HCT116 (cell line): Measurements from ENCODE around the gene OR52E8. TPM values are rescaled to one million over a fixed set of nuclear protein-coding genes. Genes with fewer than 3 reads are reported as not detected.

Experiments used
- ATAC-seq: fragments of 200-7000 bp; cut with Tn5 transposase; 2 replicates; pipeline ENCODE4 v1.9.1; 2020; ENCODE audit warnings: mild to moderate bottlenecking, moderate library complexity
- Bru-seq: library from RNA; stranded (reverse); fragments of 400-500 nt; gene quantifications from one replicate; lab custom pipeline; 2021; lab: Mats Ljungman, UMichigan
- BruChase-seq, 2 experiments: library from RNA; stranded (reverse); fragments of 400-500 nt; gene quantifications; one replicate each; lab custom pipeline; 2021; lab: Mats Ljungman, UMichigan
- BruUV-seq: library from RNA; stranded (reverse); fragments of 400-500 nt; replicated peaks from 2 replicates; lab custom pipeline; 2021; lab: Mats Ljungman, UMichigan
- CTCF ChIA-PET: fragments of 300-600 bp; sonication (Branson Sonifier 250); formaldehyde crosslinking; loops from one replicate; lab custom pipeline; 2021; ENCODE audit warnings: antibody characterized with exemption; lab: Charles Lee
- POLR2A ChIA-PET: fragments of 300-600, 350-600 bp; sonication (Branson Sonifier 250); formaldehyde crosslinking; loops from one replicate; lab custom pipeline; 2021; ENCODE audit warnings: antibody characterized with exemption; lab: Charles Lee
- RAD21 ChIA-PET, 2 experiments: fragments of 300-600 bp; sonication (Branson Sonifier 250); formaldehyde crosslinking; loops; one replicate each; lab custom pipeline; 2023; ENCODE audit warnings: low total read pairs in 2 of 2; ENCODE audit not compliant: uncharacterized antibody in 2 of 2, unreplicated experiment in 2 of 2, low non-redundant PET in 1 of 2; lab: Charles Lee
- DNase-seq: peaks from one replicate; pipeline ENCODE4 v3.0.0-alpha.2; 2010; ENCODE audit warnings: low read depth, low spot score
- H2AFZ ChIP-seq: fragments of 200-600 bp; shearing (Covaris generic), sonication (generic); 2 replicates; pipeline ENCODE4 v1.6.1; 2017; ENCODE audit warnings: low read depth, mixed run types, mixed read lengths, antibody characterized with exemption, low read length; ENCODE audit not compliant: poor library complexity, severe bottlenecking
- H3K27ac ChIP-seq: 2 replicates; pipeline ENCODE4 v1.5.1; 2012; ENCODE audit warnings: low read depth, low read length
- H3K27me3 ChIP-seq: fragments of 200-600 bp; sonication (generic); 2 replicates; pipeline ENCODE4 v1.6.1; 2016; ENCODE audit warnings: mixed run types, low read length, mixed read lengths; ENCODE audit not compliant: insufficient read depth
- H3K36me3 ChIP-seq, 2 experiments: fragments of 200-500 bp in 1 of 2; fragments of 200-600 bp in 1 of 2; sonication (Bioruptor generic) in 1 of 2; sonication (generic) in 1 of 2; 2 replicates each; pipeline versions ENCODE4 v1.5.1 to v1.6.1; 2014 to 2016; ENCODE audit warnings: low read length in 2 of 2, inconsistent platforms in 1 of 2, mixed read lengths in 1 of 2, mixed run types in 1 of 2; ENCODE audit not compliant: insufficient read depth in 2 of 2, control insufficient read depth in 1 of 2
- H3K4me1 ChIP-seq, 2 experiments: fragments of 200-600 bp in 1 of 2; sonication (generic) in 1 of 2; 2 replicates each; pipeline versions ENCODE4 v1.5.1 to v1.6.1; 2012 to 2017; ENCODE audit warnings: low read length in 2 of 2, inconsistent platforms in 1 of 2, mild to moderate bottlenecking in 1 of 2, mixed read lengths in 1 of 2, mixed run types in 1 of 2, moderate library complexity in 1 of 2; ENCODE audit not compliant: insufficient read depth in 2 of 2, control insufficient read depth in 1 of 2
- H3K4me2 ChIP-seq: fragments of 200-600 bp; sonication (generic); 2 replicates; pipeline ENCODE4 v1.6.1; 2017; ENCODE audit warnings: mixed run types, low read length, mixed read lengths
- H3K4me3 ChIP-seq, 2 experiments: fragments of 200-600 bp in 1 of 2; sonication (generic) in 1 of 2; replicated peaks in 1 of 2; 2 replicates each; pipeline ENCODE4 v1.5.1; 2011 to 2016; ENCODE audit warnings: low read length in 2 of 2, control low read depth in 1 of 2, low read depth in 1 of 2, mild to moderate bottlenecking in 1 of 2, mixed read lengths in 1 of 2, mixed run types in 1 of 2
- H3K79me2 ChIP-seq: fragments of 200-600 bp; sonication (generic); 2 replicates; pipeline ENCODE4 v1.6.1; 2017; ENCODE audit warnings: mild to moderate bottlenecking, mixed run types, low read length, moderate library complexity, mixed read lengths; ENCODE audit not compliant: insufficient read depth
- H3K9ac ChIP-seq: fragments of 200-600 bp; sonication (generic); 2 replicates; pipeline ENCODE4 v1.6.1; 2016; ENCODE audit warnings: low read length, mixed read lengths
- H3K9me2 ChIP-seq: fragments of 200-600 bp; sonication (generic), shearing (Covaris generic); 2 replicates; pipeline ENCODE4 v1.6.1; 2017; ENCODE audit warnings: mixed run types, mild to moderate bottlenecking, moderate library complexity; ENCODE audit not compliant: insufficient read depth
- H3K9me3 ChIP-seq, 2 experiments: fragments of 200-500 bp in 1 of 2; fragments of 200-600 bp in 1 of 2; sonication (Bioruptor generic) in 1 of 2; sonication (generic) in 1 of 2; 2 replicates each; pipeline ENCODE4 v1.6.1; 2014 to 2017; ENCODE audit warnings: low read length in 2 of 2, mixed read lengths in 2 of 2, inconsistent platforms in 1 of 2, low read depth in 1 of 2, mild to moderate bottlenecking in 1 of 2, mixed run types in 1 of 2, moderate library complexity in 1 of 2; ENCODE audit not compliant: control insufficient read depth in 1 of 2, insufficient read depth in 1 of 2
- H4K20me1 ChIP-seq: fragments of 200-600 bp; sonication (generic), shearing (Covaris generic); 2 replicates; pipeline ENCODE4 v1.6.1; 2017; ENCODE audit warnings: mixed run types, mild to moderate bottlenecking, moderate library complexity; ENCODE audit not compliant: insufficient read depth
- CEBPB ChIP-seq: IDR thresholded peaks from 2 replicates; pipeline ENCODE4 v1.6.1; 2012; ENCODE audit warnings: low read depth
- ELF1 ChIP-seq: IDR thresholded peaks from 2 replicates; pipeline ENCODE4 v1.6.1; 2012; ENCODE audit warnings: low read depth, borderline replicate concordance
- EZH2 ChIP-seq: fragments of 200-600 bp; sonication (generic); IDR thresholded peaks from 2 replicates; pipeline ENCODE4 v1.6.1; 2017; ENCODE audit warnings: antibody characterized with exemption, mixed run types
- EZH2phosphoT487 ChIP-seq: fragments of 200-600 bp; IDR thresholded peaks from 2 replicates; pipeline ENCODE4 v1.6.1; 2018; ENCODE audit warnings: antibody characterized with exemption, borderline replicate concordance
- FOSL1 ChIP-seq: IDR thresholded peaks from 2 replicates; pipeline ENCODE4 v1.6.1; 2012; ENCODE audit warnings: low read depth
- POLR2A ChIP-seq: IDR thresholded peaks from 2 replicates; pipeline ENCODE4 v1.7.0; 2011; ENCODE audit warnings: borderline replicate concordance; ENCODE audit not compliant: insufficient read depth, insufficient read length; ENCODE audit errors: extremely low read depth
- POLR2AphosphoS5 ChIP-seq: IDR thresholded peaks from 2 replicates; pipeline ENCODE4 v1.6.1; 2011; ENCODE audit warnings: mild to moderate bottlenecking, low read depth, low read length, moderate library complexity
- SIN3A ChIP-seq: IDR thresholded peaks from 2 replicates; pipeline ENCODE4 v1.6.1; 2012; ENCODE audit warnings: low read depth
- SP1 ChIP-seq: IDR thresholded peaks from 2 replicates; pipeline ENCODE4 v1.6.1; 2012; ENCODE audit warnings: low read depth
- SRF ChIP-seq: IDR thresholded peaks from 2 replicates; pipeline ENCODE4 v1.6.1; 2012; ENCODE audit warnings: low read depth
- ZFX ChIP-seq: fragments of 450-650 bp; IDR thresholded peaks from 2 replicates; pipeline ENCODE4 v1.6.1; 2017
- intact Hi-C: fragments of 100-400 bp; cut with micrococcal nuclease; formaldehyde crosslinking; loops from 2 replicates; pipeline ENCODE4 v1.10.0; 2022
- long read RNA-seq: library from polyadenylated mRNA; unstranded; transcript quantifications from one replicate; pipeline ENCODE4 v2.0.0, GENCODE V29; 2021; ENCODE audit not compliant: unreplicated experiment
- polyA plus RNA-seq: library from polyadenylated mRNA; unstranded; fragments of >200 nt; gene quantifications from 2 replicates; pipeline ENCODE4 v1.2.1, GENCODE V29; 2012; ENCODE audit warnings: missing spikeins
- total RNA-seq: library from RNA; stranded (reverse); gene quantifications from one replicate; pipeline ENCODE4 v1.2.1, GENCODE V29; 2021; ENCODE audit not compliant: unreplicated experiment
- TF ChIP-seq, protein P1 (sequence below): IDR thresholded peaks from 2 replicates; pipeline ENCODE4 v1.6.1; 2012; ENCODE audit warnings: low read depth
- TF ChIP-seq, protein P2 (sequence below): IDR thresholded peaks from 2 replicates; pipeline ENCODE4 v1.6.1; 2012
- TF ChIP-seq, protein P3 (sequence below), 3 experiments: fragments of 200-600 bp in 1 of 3; sonication (generic) in 1 of 3; IDR thresholded peaks in 2 of 3; conservative IDR thresholded peaks in 1 of 3; 2 replicates each; pipeline ENCODE4 v1.5.1; 2012 to 2017; ENCODE audit warnings: low read depth in 2 of 3, low read length in 2 of 3, antibody characterized with exemption in 1 of 3, borderline replicate concordance in 1 of 3, control low read depth in 1 of 3, mild to moderate bottlenecking in 1 of 3, mixed read lengths in 1 of 3, mixed run types in 1 of 3, moderate library complexity in 1 of 3; ENCODE audit not compliant: insufficient read depth in 1 of 3
- TF ChIP-seq, protein P4 (sequence below): IDR thresholded peaks from 2 replicates; pipeline ENCODE4 v1.6.1; 2012
- TF ChIP-seq, protein P5 (sequence below): IDR thresholded peaks from 2 replicates; pipeline ENCODE4 v1.6.1; 2011; ENCODE audit warnings: mild to moderate bottlenecking, low read length, moderate library complexity; ENCODE audit not compliant: insufficient replicate concordance; ENCODE audit errors: extremely low read depth

OR52E8 gene
- total RNA-seq = not detected
- polyA plus RNA-seq = not detected in 2 replicates
- not detected for Bru-seq, nascent RNA
- not detected for BruChase-seq, experiment 1, labeled RNA remaining after a 6-hour chase
- not detected for BruChase-seq, experiment 2, labeled RNA remaining after a 2-hour chase
- long read RNA-seq = 0 reads

DNA sequence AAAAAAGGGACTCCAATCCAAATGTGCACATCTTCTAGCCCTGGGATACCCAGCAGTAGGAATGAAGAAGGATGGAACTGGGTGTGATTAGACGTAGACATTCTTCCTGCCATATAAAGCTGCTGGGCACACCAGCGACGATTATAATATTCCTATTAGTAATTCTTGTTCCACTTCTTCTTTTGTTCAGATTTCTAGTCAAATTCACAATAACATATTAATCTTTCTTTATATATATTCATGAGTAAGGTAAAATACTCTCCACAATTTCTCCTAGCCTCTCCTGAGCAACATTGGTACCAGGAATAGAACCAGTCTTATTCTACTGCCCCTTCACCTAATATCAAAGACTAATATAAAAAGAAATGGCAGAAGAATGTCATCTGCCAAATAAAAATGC lies at the start of gene OR52E8:
OR52E8 (minus strand) TSS at position 101 of the 400 bp plus-strand sequence; CDS start at position 101, 0 bp downstream.
- Histone ChIP-seq H3K9ac (no peak within 1 kb of the TSS), H3K79me2 (no peaks in the 10 kb centered on the region), H3K4me3 (no peak within 1 kb of the TSS), H2AFZ (no peak within 1 kb of the TSS), H3K9me3 (no peaks in the 10 kb centered on the region), H4K20me1 (no peaks in the 10 kb centered on the region), H3K9me2 (no peaks in the 10 kb centered on the region), H3K36me3 (no peaks in the 10 kb centered on the region), H3K4me1 (no peaks in the 10 kb centered on the region), H3K27me3 (peaks cover 49% of the 10 kb centered on the region), H3K4me2 (no peak within 1 kb of the TSS), H3K27ac (no peak within 1 kb of the TSS)
- CTCF ChIA-PET = no interaction called here
- POLR2A ChIA-PET = no interaction called here
- intact Hi-C loops = no loop called here
- ATAC-seq (no peak), DNase-seq (no peak)
- BruUV-seq = no TSS peak
- RAD21 ChIA-PET = no interaction called here
- TF ChIP-seq, protein P1, sequence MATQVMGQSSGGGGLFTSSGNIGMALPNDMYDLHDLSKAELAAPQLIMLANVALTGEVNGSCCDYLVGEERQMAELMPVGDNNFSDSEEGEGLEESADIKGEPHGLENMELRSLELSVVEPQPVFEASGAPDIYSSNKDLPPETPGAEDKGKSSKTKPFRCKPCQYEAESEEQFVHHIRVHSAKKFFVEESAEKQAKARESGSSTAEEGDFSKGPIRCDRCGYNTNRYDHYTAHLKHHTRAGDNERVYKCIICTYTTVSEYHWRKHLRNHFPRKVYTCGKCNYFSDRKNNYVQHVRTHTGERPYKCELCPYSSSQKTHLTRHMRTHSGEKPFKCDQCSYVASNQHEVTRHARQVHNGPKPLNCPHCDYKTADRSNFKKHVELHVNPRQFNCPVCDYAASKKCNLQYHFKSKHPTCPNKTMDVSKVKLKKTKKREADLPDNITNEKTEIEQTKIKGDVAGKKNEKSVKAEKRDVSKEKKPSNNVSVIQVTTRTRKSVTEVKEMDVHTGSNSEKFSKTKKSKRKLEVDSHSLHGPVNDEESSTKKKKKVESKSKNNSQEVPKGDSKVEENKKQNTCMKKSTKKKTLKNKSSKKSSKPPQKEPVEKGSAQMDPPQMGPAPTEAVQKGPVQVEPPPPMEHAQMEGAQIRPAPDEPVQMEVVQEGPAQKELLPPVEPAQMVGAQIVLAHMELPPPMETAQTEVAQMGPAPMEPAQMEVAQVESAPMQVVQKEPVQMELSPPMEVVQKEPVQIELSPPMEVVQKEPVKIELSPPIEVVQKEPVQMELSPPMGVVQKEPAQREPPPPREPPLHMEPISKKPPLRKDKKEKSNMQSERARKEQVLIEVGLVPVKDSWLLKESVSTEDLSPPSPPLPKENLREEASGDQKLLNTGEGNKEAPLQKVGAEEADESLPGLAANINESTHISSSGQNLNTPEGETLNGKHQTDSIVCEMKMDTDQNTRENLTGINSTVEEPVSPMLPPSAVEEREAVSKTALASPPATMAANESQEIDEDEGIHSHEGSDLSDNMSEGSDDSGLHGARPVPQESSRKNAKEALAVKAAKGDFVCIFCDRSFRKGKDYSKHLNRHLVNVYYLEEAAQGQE = no peak
- TF ChIP-seq POLR2AphosphoS5 (no peak), POLR2A (no peak), CEBPB (no peak), EZH2 (no peak), FOSL1 (no peak), ELF1 (no peak), ZFX (no peak), SRF (no peak), SIN3A (no peak), SP1 (no peak), EZH2phosphoT487 (no peak)
- TF ChIP-seq, protein P2, sequence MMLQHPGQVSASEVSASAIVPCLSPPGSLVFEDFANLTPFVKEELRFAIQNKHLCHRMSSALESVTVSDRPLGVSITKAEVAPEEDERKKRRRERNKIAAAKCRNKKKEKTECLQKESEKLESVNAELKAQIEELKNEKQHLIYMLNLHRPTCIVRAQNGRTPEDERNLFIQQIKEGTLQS = no peak
- TF ChIP-seq, protein P3, sequence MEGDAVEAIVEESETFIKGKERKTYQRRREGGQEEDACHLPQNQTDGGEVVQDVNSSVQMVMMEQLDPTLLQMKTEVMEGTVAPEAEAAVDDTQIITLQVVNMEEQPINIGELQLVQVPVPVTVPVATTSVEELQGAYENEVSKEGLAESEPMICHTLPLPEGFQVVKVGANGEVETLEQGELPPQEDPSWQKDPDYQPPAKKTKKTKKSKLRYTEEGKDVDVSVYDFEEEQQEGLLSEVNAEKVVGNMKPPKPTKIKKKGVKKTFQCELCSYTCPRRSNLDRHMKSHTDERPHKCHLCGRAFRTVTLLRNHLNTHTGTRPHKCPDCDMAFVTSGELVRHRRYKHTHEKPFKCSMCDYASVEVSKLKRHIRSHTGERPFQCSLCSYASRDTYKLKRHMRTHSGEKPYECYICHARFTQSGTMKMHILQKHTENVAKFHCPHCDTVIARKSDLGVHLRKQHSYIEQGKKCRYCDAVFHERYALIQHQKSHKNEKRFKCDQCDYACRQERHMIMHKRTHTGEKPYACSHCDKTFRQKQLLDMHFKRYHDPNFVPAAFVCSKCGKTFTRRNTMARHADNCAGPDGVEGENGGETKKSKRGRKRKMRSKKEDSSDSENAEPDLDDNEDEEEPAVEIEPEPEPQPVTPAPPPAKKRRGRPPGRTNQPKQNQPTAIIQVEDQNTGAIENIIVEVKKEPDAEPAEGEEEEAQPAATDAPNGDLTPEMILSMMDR (IDR thresholded peaks at IDR 0.05 in 2 of 3, conservative IDR thresholded peaks at IDR 0.05 in 1 of 3; ENCODE audit: borderline replicate concordance in 1 of 3, insufficient read depth in 1 of 3, low read depth in 2 of 3, low read length in 2 of 3) = no peak
- TF ChIP-seq, protein P4, sequence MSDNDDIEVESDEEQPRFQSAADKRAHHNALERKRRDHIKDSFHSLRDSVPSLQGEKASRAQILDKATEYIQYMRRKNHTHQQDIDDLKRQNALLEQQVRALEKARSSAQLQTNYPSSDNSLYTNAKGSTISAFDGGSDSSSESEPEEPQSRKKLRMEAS = no peak
- TF ChIP-seq, protein P5, sequence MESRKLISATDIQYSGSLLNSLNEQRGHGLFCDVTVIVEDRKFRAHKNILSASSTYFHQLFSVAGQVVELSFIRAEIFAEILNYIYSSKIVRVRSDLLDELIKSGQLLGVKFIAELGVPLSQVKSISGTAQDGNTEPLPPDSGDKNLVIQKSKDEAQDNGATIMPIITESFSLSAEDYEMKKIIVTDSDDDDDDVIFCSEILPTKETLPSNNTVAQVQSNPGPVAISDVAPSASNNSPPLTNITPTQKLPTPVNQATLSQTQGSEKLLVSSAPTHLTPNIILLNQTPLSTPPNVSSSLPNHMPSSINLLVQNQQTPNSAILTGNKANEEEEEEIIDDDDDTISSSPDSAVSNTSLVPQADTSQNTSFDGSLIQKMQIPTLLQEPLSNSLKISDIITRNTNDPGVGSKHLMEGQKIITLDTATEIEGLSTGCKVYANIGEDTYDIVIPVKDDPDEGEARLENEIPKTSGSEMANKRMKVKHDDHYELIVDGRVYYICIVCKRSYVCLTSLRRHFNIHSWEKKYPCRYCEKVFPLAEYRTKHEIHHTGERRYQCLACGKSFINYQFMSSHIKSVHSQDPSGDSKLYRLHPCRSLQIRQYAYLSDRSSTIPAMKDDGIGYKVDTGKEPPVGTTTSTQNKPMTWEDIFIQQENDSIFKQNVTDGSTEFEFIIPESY = no peak
